ENCODE data around the gene WDR13.

GRCh38 chrX:48611703-48612102, 14.4 kb downstream of the WDR13 start:
- TF ChIP-seq CEBPB (IDR thresholded peaks at IDR 0.05) (no peak), FOXM1 (IDR thresholded peaks at IDR 0.05; ENCODE audit: borderline replicate concordance, low read depth) (no peak), EP300 (IDR thresholded peaks at IDR 0.05; ENCODE audit: borderline replicate concordance) (no peak), YY1 (IDR thresholded peaks at IDR 0.05; ENCODE audit: low read depth) (no peak), EGR1 (IDR thresholded peaks at IDR 0.05) (no peak), TCF12 (IDR thresholded peaks at IDR 0.05; ENCODE audit: low read depth) (no peak), USF1 (IDR thresholded peaks at IDR 0.05) (no peak), TAF1 (IDR thresholded peaks at IDR 0.05; ENCODE audit: low read depth) (no peak), RAD21 (IDR thresholded peaks at IDR 0.05; ENCODE audit: low read depth) (no peak), REST (IDR thresholded peaks at IDR 0.05; ENCODE audit: low read depth) (no peak)

Measured in Ishikawa (cell line).